DOHH2 (cell line): ENCODE measurements around the gene IFTAP.

Experiments
- H3F3A ChIP-seq: fragments of 200-600 bp; sonication (generic), shearing (Covaris generic); 2 replicates; pipeline ENCODE4 v1.6.0; 2016; ENCODE audit warnings: antibody characterized with exemption, mild to moderate bottlenecking; ENCODE audit not compliant: control insufficient read depth, insufficient read depth
- H3K27ac ChIP-seq: fragments of 200-600 bp; sonication (generic); 2 replicates; pipeline ENCODE4 v1.5.1; 2014; ENCODE audit warnings: low read depth, mild to moderate bottlenecking, low read length, moderate library complexity
- H3K27me3 ChIP-seq: fragments of 200-600 bp; sonication (generic); 2 replicates; pipeline ENCODE4 v1.6.1; 2014; ENCODE audit warnings: mild to moderate bottlenecking, low read length, mixed read lengths; ENCODE audit not compliant: control insufficient read depth
- H3K36me3 ChIP-seq: fragments of 200-600 bp; sonication (generic); 2 replicates; pipeline ENCODE4 v1.6.1; 2014; ENCODE audit warnings: mild to moderate bottlenecking, low read length, moderate library complexity, mixed read lengths; ENCODE audit not compliant: control insufficient read depth
- H3K4me1 ChIP-seq: fragments of 200-600 bp; sonication (generic); 2 replicates; pipeline ENCODE4 v1.6.1; 2014; ENCODE audit warnings: mild to moderate bottlenecking, low read length, mixed read lengths; ENCODE audit not compliant: control insufficient read depth
- H3K4me2 ChIP-seq: fragments of 200-600 bp; sonication (generic); 2 replicates; pipeline ENCODE4 v1.6.0; 2014; ENCODE audit warnings: mild to moderate bottlenecking, low read length, moderate library complexity
- H3K4me3 ChIP-seq: fragments of 200-600 bp; sonication (generic); 2 replicates; pipeline ENCODE4 v1.5.1; 2014; ENCODE audit warnings: mild to moderate bottlenecking, low read length, mixed read lengths
- H3K79me2 ChIP-seq: fragments of 200-600 bp; sonication (generic); 2 replicates; pipeline ENCODE4 v1.6.1; 2014; ENCODE audit warnings: mild to moderate bottlenecking, low read length, mixed read lengths; ENCODE audit not compliant: control insufficient read depth
- H3K9me2 ChIP-seq: fragments of 200-600 bp; sonication (generic); replicated peaks from 2 replicates; pipeline ENCODE4 v1.6.1; 2014; ENCODE audit warnings: mild to moderate bottlenecking, low read length, mixed read lengths; ENCODE audit not compliant: control insufficient read depth
- H3K9me3 ChIP-seq: fragments of 200-600 bp; sonication (generic); 2 replicates; pipeline ENCODE4 v1.6.1; 2014; ENCODE audit warnings: antibody characterized with exemption, low read length, mixed read lengths; ENCODE audit not compliant: control insufficient read depth, insufficient read depth
- H4K20me1 ChIP-seq: fragments of 200-600 bp; sonication (generic); 2 replicates; pipeline ENCODE4 v1.6.0; 2014; ENCODE audit warnings: low read depth, mild to moderate bottlenecking, antibody characterized with exemption, low read length, moderate library complexity; ENCODE audit not compliant: control insufficient read depth, insufficient read depth
- EZH2phosphoT487 ChIP-seq: fragments of 200-600 bp; sonication (generic); IDR thresholded peaks from 2 replicates; pipeline ENCODE4 v1.6.1; 2017; ENCODE audit warnings: borderline replicate concordance, mild to moderate bottlenecking, antibody characterized with exemption, low read length, moderate library complexity, mixed read lengths
- TF ChIP-seq, protein P1 (sequence below): fragments of 200-600 bp; sonication (generic); IDR thresholded peaks from one replicate; pipeline ENCODE4 v1.5.1; 2014; ENCODE audit warnings: antibody characterized with exemption, mild to moderate bottlenecking, low read depth, low read length; ENCODE audit not compliant: poor library complexity, severe bottlenecking

Gene IFTAP

GRCh38 chr11:36598051-36598450, 3.7 kb downstream of the IFTAP start, which contains the start of gene RAG2:
RAG2 (minus strand) TSS chr11:36598236; CDS start chr11:36594168, 4,068 bp downstream.
- no peaks in the 10 kb centered on the region for H3F3A ChIP-seq
- no peak within 1 kb of the TSS for H3K4me3 ChIP-seq
- no peaks in the 10 kb centered on the region for H4K20me1 ChIP-seq
- no peak within 1 kb of the TSS for H3K27ac ChIP-seq
- H3K4me2 ChIP-seq, result no peak within 1 kb of the TSS
- H3K36me3 ChIP-seq, result no peaks in the 10 kb centered on the region
- H3K27me3 ChIP-seq, result no peaks in the 10 kb centered on the region
- no peaks in the 10 kb centered on the region for H3K79me2 ChIP-seq
- no peaks in the 10 kb centered on the region for H3K9me3 ChIP-seq
- H3K9me2 ChIP-seq, result no peaks in the 10 kb centered on the region
- no peaks in the 10 kb centered on the region for H3K4me1 ChIP-seq
- TF ChIP-seq, protein P1, sequence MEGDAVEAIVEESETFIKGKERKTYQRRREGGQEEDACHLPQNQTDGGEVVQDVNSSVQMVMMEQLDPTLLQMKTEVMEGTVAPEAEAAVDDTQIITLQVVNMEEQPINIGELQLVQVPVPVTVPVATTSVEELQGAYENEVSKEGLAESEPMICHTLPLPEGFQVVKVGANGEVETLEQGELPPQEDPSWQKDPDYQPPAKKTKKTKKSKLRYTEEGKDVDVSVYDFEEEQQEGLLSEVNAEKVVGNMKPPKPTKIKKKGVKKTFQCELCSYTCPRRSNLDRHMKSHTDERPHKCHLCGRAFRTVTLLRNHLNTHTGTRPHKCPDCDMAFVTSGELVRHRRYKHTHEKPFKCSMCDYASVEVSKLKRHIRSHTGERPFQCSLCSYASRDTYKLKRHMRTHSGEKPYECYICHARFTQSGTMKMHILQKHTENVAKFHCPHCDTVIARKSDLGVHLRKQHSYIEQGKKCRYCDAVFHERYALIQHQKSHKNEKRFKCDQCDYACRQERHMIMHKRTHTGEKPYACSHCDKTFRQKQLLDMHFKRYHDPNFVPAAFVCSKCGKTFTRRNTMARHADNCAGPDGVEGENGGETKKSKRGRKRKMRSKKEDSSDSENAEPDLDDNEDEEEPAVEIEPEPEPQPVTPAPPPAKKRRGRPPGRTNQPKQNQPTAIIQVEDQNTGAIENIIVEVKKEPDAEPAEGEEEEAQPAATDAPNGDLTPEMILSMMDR, result no peak
- TF ChIP-seq EZH2phosphoT487, result no peak

DNA sequence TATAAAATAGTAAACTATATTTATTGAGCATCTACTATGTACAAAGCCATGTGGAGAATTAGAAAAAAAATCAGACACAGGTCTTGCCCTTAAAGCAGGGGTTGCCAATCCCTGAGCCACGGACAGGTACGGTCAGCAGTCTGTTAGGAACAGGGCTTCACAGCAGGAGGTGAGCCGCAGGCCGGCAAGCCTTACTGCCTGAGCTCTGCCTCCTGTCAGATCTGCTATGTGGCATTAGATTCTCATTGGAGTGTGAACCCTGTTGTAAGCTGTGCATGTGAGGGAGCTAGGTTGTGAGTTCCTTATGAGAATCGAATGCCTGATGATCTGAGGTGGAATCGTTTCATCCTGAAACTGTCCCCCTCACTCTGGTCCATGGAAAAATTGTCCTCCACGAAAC, 5.9 kb downstream of the IFTAP start:
- no peak overlapping the region for H3K27ac ChIP-seq
- TF ChIP-seq, protein P1, result no peak
- no peak for TF ChIP-seq EZH2phosphoT487

DNA sequence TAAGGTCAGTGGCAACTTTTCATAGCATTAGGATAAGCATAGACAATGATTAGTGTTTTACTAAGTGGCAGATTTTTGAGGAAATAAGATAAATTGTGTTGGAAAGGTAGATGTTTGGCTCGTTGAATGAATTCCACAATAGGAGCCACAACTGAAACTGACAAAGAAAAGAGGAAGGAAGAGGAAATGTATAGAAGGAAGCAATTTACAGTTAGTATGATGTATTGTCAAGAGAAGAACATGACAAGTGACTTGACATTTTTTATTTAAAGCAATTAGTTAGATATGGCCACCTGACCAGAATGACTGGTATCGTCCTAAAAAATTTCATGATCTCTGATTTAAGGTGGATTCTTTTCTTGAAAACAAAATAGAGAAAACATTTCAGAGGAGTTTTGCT, 6.9 kb downstream of the IFTAP start:
- Histone ChIP-seq H3F3A (no peaks in the 10 kb centered on the region), H3K4me3 (no peak overlapping the region), H3K4me2 (no peak overlapping the region), H3K79me2 (no peaks in the 10 kb centered on the region), H3K9me2 (no peaks in the 10 kb centered on the region), H3K4me1 (peaks cover 5% of the 10 kb centered on the region), H3K27me3 (no peaks in the 10 kb centered on the region), H3K27ac (no peak overlapping the region), H3K36me3 (no peaks in the 10 kb centered on the region), H4K20me1 (no peaks in the 10 kb centered on the region), H3K9me3 (no peaks in the 10 kb centered on the region)
- no peak for TF ChIP-seq EZH2phosphoT487
- TF ChIP-seq, protein P1, result no peak

More for the DNA sequence above, 5.9 kb downstream of the IFTAP start:
- no peak overlapping the region for H3K4me3 ChIP-seq
- H4K20me1 ChIP-seq, result no peaks in the 10 kb centered on the region
- H3K4me1 ChIP-seq, result no peaks in the 10 kb centered on the region
- no peaks in the 10 kb centered on the region for H3K9me3 ChIP-seq
- H3K36me3 ChIP-seq, result no peaks in the 10 kb centered on the region
- H3K4me2 ChIP-seq, result no peak overlapping the region
- H3K79me2 ChIP-seq, result no peaks in the 10 kb centered on the region
- no peaks in the 10 kb centered on the region for H3K9me2 ChIP-seq
- H3K27me3 ChIP-seq, result no peaks in the 10 kb centered on the region
- H3F3A ChIP-seq, result no peaks in the 10 kb centered on the region

GRCh38 chr11:36602135-36602534, 7.8 kb downstream of the IFTAP start:
- Histone ChIP-seq H3K4me2 (no peak overlapping the region), H3K9me2 (no peaks in the 10 kb centered on the region), H4K20me1 (no peaks in the 10 kb centered on the region), H3K27me3 (no peaks in the 10 kb centered on the region), H3K4me3 (no peak overlapping the region), H3K79me2 (no peaks in the 10 kb centered on the region), H3K4me1 (peaks cover 5% of the 10 kb centered on the region), H3K36me3 (no peaks in the 10 kb centered on the region), H3F3A (no peaks in the 10 kb centered on the region), H3K9me3 (no peaks in the 10 kb centered on the region), H3K27ac (no peak overlapping the region)
- TF ChIP-seq, protein P1, result no peak
- no peak for TF ChIP-seq EZH2phosphoT487
